Measurements from ENCODE around the gene GAS7. TPM values are rescaled to one million over a fixed set of nuclear protein-coding genes. Genes with fewer than 3 reads are reported as not detected.

GAS7 gene
- polyA plus RNA-seq, 1 donor: 57.4 TPM

GRCh38 chr17:10200016-10200415 lies 1.6 kb upstream of the GAS7 start:
- DNase-seq: no peak

- DNase-seq: no peak
Measured at GRCh38 chr17:10197721-10198508, 491 bp downstream of the GAS7 start.

- no peak for DNase-seq
Measured at GRCh38 chr17:10197362-10197720, 1.1 kb downstream of the GAS7 start.

- no peak for DNase-seq
Measured at GRCh38 chr17:10196941-10197340, 1.5 kb downstream of the GAS7 start.

GRCh38 chr17:10196384-10196895 lies 2.0 kb downstream of the GAS7 start:
- no peak for DNase-seq

- no peak for DNase-seq
Measured at GRCh38 chr17:10195090-10195805, 3.2 kb downstream of the GAS7 start.

- DNase-seq: no peak
Measured at GRCh38 chr17:10193632-10194031, 4.8 kb downstream of the GAS7 start.

GRCh38 chr17:10192972-10193371 lies 5.4 kb downstream of the GAS7 start:
- no peak for DNase-seq

- DNase-seq: no peak
Measured at GRCh38 chr17:10192461-10192860, 5.9 kb downstream of the GAS7 start.

- DNase-seq: no peak
Measured at GRCh38 chr17:10187456-10187855, 10.9 kb downstream of the GAS7 start.

GRCh38 chr17:10186771-10187410 lies 11.5 kb downstream of the GAS7 start:
- DNase-seq: no peak

- DNase-seq: no peak
Measured at GRCh38 chr17:10183931-10184930, 14.2 kb downstream of the GAS7 start.

- no peak for DNase-seq
Measured at GRCh38 chr17:10182785-10183184, 15.6 kb downstream of the GAS7 start.

GRCh38 chr17:10178506-10178991 lies 19.9 kb downstream of the GAS7 start:
- DNase-seq: no peak

GRCh38 chr17:10177913-10178505 lies 20.4 kb downstream of the GAS7 start:
- no peak for DNase-seq

- DNase-seq: no peak
Measured at GRCh38 chr17:10177131-10177912, 21.1 kb downstream of the GAS7 start.

GRCh38 chr17:10173913-10174312 lies 24.5 kb downstream of the GAS7 start:
- no peak for DNase-seq

GRCh38 chr17:10172778-10173177 lies 25.6 kb downstream of the GAS7 start:
- DNase-seq: no peak

- DNase-seq: no peak
Measured at GRCh38 chr17:10172241-10172741, 26.1 kb downstream of the GAS7 start.

GRCh38 chr17:10171581-10171981 lies 26.8 kb downstream of the GAS7 start:
- DNase-seq: no peak
